Measurements from ENCODE around the gene WDR83. TPM values are rescaled to one million over a fixed set of nuclear protein-coding genes. Genes with fewer than 3 reads are reported as not detected.
A peak's percentile ranks its signal among the peaks of the same experiment; 100 is the strongest.

Gene WDR83
- total RNA-seq, 2 donors from 2014 or later, result 18.8 to 26.2 TPM

- Histone ChIP-seq H3K36me3 (ENCODE audit: control insufficient read depth, insufficient read depth, low read length) (peaks cover 58% of the 10 kb centered on the region), H3K9me3 (ENCODE audit: control insufficient read depth, low read length) (no peaks in the 10 kb centered on the region), H3K9ac (ENCODE audit: extremely low read depth, low read length, poor library complexity, severe bottlenecking) (no peak overlapping the region), H3K4me3 (ENCODE audit: low read length) (no peak overlapping the region), H3K27ac (ENCODE audit: low read depth, low read length) (no peak overlapping the region), H3K4me1 (ENCODE audit: control insufficient read depth, insufficient read depth, low read length) (no peaks in the 10 kb centered on the region), H3K27me3 (ENCODE audit: control insufficient read depth, insufficient read depth, low read length, poor library complexity, severe bottlenecking) (no peaks in the 10 kb centered on the region)
- H3K9me3 Mint-ChIP-seq, result no peaks in the 10 kb centered on the region
- WGBS, 2 experiments (ENCODE audit: insufficient coverage in 1 of 2, insufficient read length in 1 of 2), result 89% methylated on average over 10 of the region's 10 CpGs; no CpG with 5 or more reads in 1 of the 2 experiments
- H3K27me3 Mint-ChIP-seq (ENCODE audit: insufficient read depth), result no peaks in the 10 kb centered on the region
- H3K4me3 Mint-ChIP-seq, result no peak overlapping the region
- H3K36me3 Mint-ChIP-seq (ENCODE audit: low read depth), result peaks cover 52% of the 10 kb centered on the region
- H3K27ac Mint-ChIP-seq, result no peak overlapping the region
- H3K4me1 Mint-ChIP-seq, result peaks cover 11% of the 10 kb centered on the region
- no peak for TF ChIP-seq CTCF (conservative IDR thresholded peaks at IDR 0.05)
- DNase-seq, result peak; percentile 67
These were observed 6.1 kb downstream of the WDR83 start for GRCh38 chr19:12672744-12673143.

GRCh38 chr19:12675399-12675798 lies 8.8 kb downstream of the WDR83 start:
- Histone ChIP-seq H3K36me3 (ENCODE audit: control insufficient read depth, insufficient read depth, low read length) (peaks cover 81% of the 10 kb centered on the region), H3K27ac (ENCODE audit: low read depth, low read length) (no peak overlapping the region), H3K9ac (ENCODE audit: extremely low read depth, low read length, poor library complexity, severe bottlenecking) (no peak overlapping the region), H3K9me3 (ENCODE audit: control insufficient read depth, low read length) (no peaks in the 10 kb centered on the region), H3K4me1 (ENCODE audit: control insufficient read depth, insufficient read depth, low read length) (no peaks in the 10 kb centered on the region), H3K27me3 (ENCODE audit: control insufficient read depth, insufficient read depth, low read length, poor library complexity, severe bottlenecking) (no peaks in the 10 kb centered on the region), H3K4me3 (ENCODE audit: low read length) (no peak overlapping the region)
- Mint-ChIP-seq H3K4me1 (peaks cover 1% of the 10 kb centered on the region), H3K27ac (no peak overlapping the region), H3K9me3 (no peaks in the 10 kb centered on the region), H3K36me3 (ENCODE audit: low read depth) (peaks cover 70% of the 10 kb centered on the region), H3K27me3 (ENCODE audit: insufficient read depth) (no peaks in the 10 kb centered on the region), H3K4me3 (no peak overlapping the region)
- no peak for TF ChIP-seq CTCF (conservative IDR thresholded peaks at IDR 0.05)
- WGBS, 2 experiments (ENCODE audit: insufficient coverage in 1 of 2, insufficient read length in 1 of 2), result 94 to 100% methylated on average over 4 to 10 of the region's 10 CpGs
- no peak for DNase-seq

GRCh38 chr19:12675940-12676339 lies 9.3 kb downstream of the WDR83 start:
- Histone ChIP-seq H3K9me3 (ENCODE audit: control insufficient read depth, low read length) (no peaks in the 10 kb centered on the region), H3K9ac (ENCODE audit: extremely low read depth, low read length, poor library complexity, severe bottlenecking) (no peak overlapping the region), H3K4me3 (ENCODE audit: low read length) (no peak overlapping the region), H3K4me1 (ENCODE audit: control insufficient read depth, insufficient read depth, low read length) (no peaks in the 10 kb centered on the region), H3K27ac (ENCODE audit: low read depth, low read length) (no peak overlapping the region), H3K27me3 (ENCODE audit: control insufficient read depth, insufficient read depth, low read length, poor library complexity, severe bottlenecking) (no peaks in the 10 kb centered on the region), H3K36me3 (ENCODE audit: control insufficient read depth, insufficient read depth, low read length) (peaks cover 77% of the 10 kb centered on the region)
- Mint-ChIP-seq H3K9me3 (no peaks in the 10 kb centered on the region), H3K27me3 (ENCODE audit: insufficient read depth) (no peaks in the 10 kb centered on the region), H3K4me1 (peaks cover 1% of the 10 kb centered on the region), H3K36me3 (ENCODE audit: low read depth) (peaks cover 72% of the 10 kb centered on the region), H3K4me3 (no peak overlapping the region), H3K27ac (peak overlapping the region; percentile 67)
- TF ChIP-seq CTCF (conservative IDR thresholded peaks at IDR 0.05), result no peak
- 92 to 95% methylated on average over 13 to 15 of the region's 15 CpGs for WGBS, 2 experiments (ENCODE audit: insufficient coverage in 1 of 2, insufficient read length in 1 of 2)
- DNase-seq, result no peak

Data from endodermal cell (in vitro differentiated cells).